Cardiac muscle cell (in vitro differentiated cells and primary cell): ENCODE measurements around the gene ZNF304. TPM values are rescaled to one million over a fixed set of nuclear protein-coding genes. Genes with fewer than 3 reads are reported as not detected.
"Not testable (repeated sequence)": the region's sequence is repeated elsewhere in the genome, so short reads cannot be mapped to it uniquely, and the experiment has no call there.

Experiments used
- DNase-seq, 2 donors: peaks; one replicate each; pipeline versions ENCODE4 v3.0.0 to v3.0.0-alpha.2; 2010 to 2017; ENCODE audit warnings: low read depth in 1 of 2, low spot score in 1 of 2
- H3K27ac ChIP-seq: fragments of 200-600 bp; sonication (generic); 2 replicates; pipeline ENCODE4 v1.5.1; 2016
- H3K27me3 ChIP-seq: fragments of 200-600 bp; sonication (generic); 2 replicates; pipeline ENCODE4 v1.6.0; 2016; ENCODE audit warnings: control low read depth
- H3K36me3 ChIP-seq: fragments of 200-600 bp; sonication (generic); 2 replicates; pipeline ENCODE4 v1.5.1; 2016; ENCODE audit warnings: control low read depth
- H3K4me1 ChIP-seq: fragments of 200-600 bp; sonication (generic); 2 replicates; pipeline ENCODE4 v1.8.1; 2017; ENCODE audit warnings: low read depth, mild to moderate bottlenecking, mixed run types
- H3K4me3 ChIP-seq: fragments of 200-600 bp; sonication (generic); 2 replicates; pipeline ENCODE4 v1.5.1; 2016; ENCODE audit warnings: mild to moderate bottlenecking
- H3K9me3 ChIP-seq: fragments of 200-600 bp; sonication (generic); 2 replicates; pipeline ENCODE4 v1.5.1; 2017; ENCODE audit warnings: low read depth, mild to moderate bottlenecking, control low read depth
- CTCF ChIP-seq: IDR thresholded peaks from 2 replicates; pipeline ENCODE4 v1.5.1; 2012; ENCODE audit warnings: low read depth, mild to moderate bottlenecking, low read length
- polyA plus RNA-seq: library from polyadenylated mRNA; unstranded; fragments of >200 nt; fragmentation: Nextera tagmentation; extraction: Ambion mirVana; gene quantifications from 2 replicates; pipeline ENCODE4 v1.2.1, GENCODE V29; 2016
- total RNA-seq: library from RNA; depleted of rRNA; stranded (reverse); fragments of >200 nt; gene quantifications from 2 replicates; pipeline ENCODE4 v1.2.3, GENCODE V29; 2016

The ZNF304 gene
- total and polyA plus RNA-seq, 2 experiments from 2014 or later: 6.2 to 8.0 TPM

DNA sequence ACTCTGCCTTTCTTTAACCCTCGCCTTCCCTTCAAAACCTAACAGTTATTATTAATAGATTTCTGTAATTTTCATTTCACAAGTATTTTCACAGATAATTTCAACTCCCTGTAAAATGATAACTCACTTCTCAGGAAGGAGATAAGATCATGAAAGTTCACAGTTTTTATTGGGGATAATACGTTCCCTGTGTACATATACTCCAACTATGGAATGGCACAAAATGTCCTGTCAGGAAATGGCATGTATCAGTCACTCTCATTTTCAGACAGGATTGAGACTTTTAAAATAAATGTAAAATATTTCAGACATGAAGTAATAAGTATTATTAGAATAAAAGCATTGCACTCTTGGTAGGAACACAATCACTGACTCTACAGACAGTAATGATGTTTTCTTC, 11.3 kb downstream of the ZNF304 start:
- no peak for TF ChIP-seq CTCF
- H3K27ac ChIP-seq: peak overlapping the region; percentile 97

GRCh38 chr19:57362997-57363687, 12.1 kb downstream of the ZNF304 start, which contains the start of the genes TRAPPC2B and ZNF547:
TSS of gene TRAPPC2B (plus strand) at chr19:57363551. CDS start at chr19:57364834, 1,283 bp downstream.
TSS of gene ZNF547 (plus strand) at chr19:57363551. CDS start at chr19:57368556, 5,005 bp downstream.
- Histone ChIP-seq H3K27ac (peak within 1 kb of the TSS; percentile 97), H3K4me1 (peaks cover 14% of the 10 kb centered on the region), H3K9me3 (no peaks in the 10 kb centered on the region), H3K27me3 (no peaks in the 10 kb centered on the region), H3K36me3 (peaks cover 6% of the 10 kb centered on the region), H3K4me3 (peak within 1 kb of the TSS; percentile 82)
- DNase-seq: peak; percentile 99 to 100
- no peak for TF ChIP-seq CTCF

More for the DNA sequence above, 11.3 kb downstream of the ZNF304 start:
- peaks cover 14% of the 10 kb centered on the region for H3K4me1 ChIP-seq
- peaks cover 13% of the 10 kb centered on the region for H3K36me3 ChIP-seq
- no peaks in the 10 kb centered on the region for H3K27me3 ChIP-seq
- peak overlapping the region; percentile 35 for H3K4me3 ChIP-seq
- no peaks in the 10 kb centered on the region for H3K9me3 ChIP-seq
- DNase-seq: peak in 1 of 2 donors; percentile 14

DNA sequence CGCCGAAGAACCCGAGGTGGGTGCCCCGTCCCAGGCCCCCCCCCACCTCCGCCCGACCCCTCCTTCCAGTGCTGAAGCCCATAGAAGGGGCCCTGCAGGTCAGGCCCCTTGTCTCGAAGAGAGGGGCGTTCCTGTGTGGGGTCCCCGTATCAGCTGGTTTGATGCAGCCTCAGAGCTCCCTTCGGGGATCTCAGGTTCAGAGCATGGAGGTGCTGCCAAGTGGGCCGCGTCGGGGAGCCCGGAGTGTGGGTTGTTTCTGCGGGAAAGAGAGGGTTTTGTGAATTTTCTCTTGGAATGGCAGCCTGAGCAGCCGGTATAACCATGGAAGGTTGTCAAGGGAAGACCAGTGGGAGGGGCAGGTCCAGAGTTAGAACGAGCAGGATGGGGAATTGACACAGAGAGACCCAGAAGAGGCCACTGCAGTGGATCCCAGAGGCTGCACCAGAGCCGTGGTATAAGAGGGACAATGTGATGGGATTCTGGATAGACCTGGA, 12.7 kb downstream of the ZNF304 start:
- peak; percentile 20 to 23 for DNase-seq
- Histone ChIP-seq H3K4me3 (peak overlapping the region; percentile 82), H3K27me3 (no peaks in the 10 kb centered on the region), H3K4me1 (peaks cover 14% of the 10 kb centered on the region), H3K36me3 (peaks cover under 1% of the 10 kb centered on the region), H3K9me3 (no peaks in the 10 kb centered on the region), H3K27ac (peak overlapping the region; percentile 92)
- TF ChIP-seq CTCF: no peak

- no peak for TF ChIP-seq CTCF
Observed at GRCh38 chr19:57366776-57367175, 15.7 kb downstream of the ZNF304 start.

GRCh38 chr19:57374179-57374578, 23.1 kb downstream of the ZNF304 start:
- Histone ChIP-seq H3K36me3 (peaks cover 13% of the 10 kb centered on the region), H3K9me3 (no peaks in the 10 kb centered on the region), H3K27ac (no peak overlapping the region), H3K4me1 (no peaks in the 10 kb centered on the region), H3K27me3 (no peaks in the 10 kb centered on the region), H3K4me3 (no peak overlapping the region)
- no peak for TF ChIP-seq CTCF
- DNase-seq: no peak

More at GRCh38 chr19:57366776-57367175, 15.7 kb downstream of the ZNF304 start:
- Histone ChIP-seq H3K27ac (no peak overlapping the region), H3K9me3 (no peaks in the 10 kb centered on the region), H3K4me1 (peaks cover 14% of the 10 kb centered on the region), H3K4me3 (no peak overlapping the region), H3K27me3 (no peaks in the 10 kb centered on the region), H3K36me3 (no peaks in the 10 kb centered on the region)
- DNase-seq: no peak

GRCh38 chr19:57374647-57375046, 23.6 kb downstream of the ZNF304 start:
- not testable (repeated sequence) for DNase-seq, H3K27ac ChIP-seq, H3K4me3 ChIP-seq, H3K27me3 ChIP-seq, H3K9me3 ChIP-seq, H3K4me1 ChIP-seq
- H3K36me3 ChIP-seq: peaks cover 13% of the 10 kb centered on the region
